Endometrial microvascular endothelial cells (primary cell): ENCODE measurements around the gene KNDC1. TPM values are rescaled to one million over a fixed set of nuclear protein-coding genes. Genes with fewer than 3 reads are reported as not detected.
"Not testable (repeated sequence)": the region's sequence is repeated elsewhere in the genome, so short reads cannot be mapped to it uniquely, and the experiment has no call there.

Source experiments
- in situ Hi-C: cut with HindIII; loops from 2 replicates; pipeline ENCODE4 v1.10.0; 2017; ENCODE audit warnings: low sequenced_read_pairs, low pct_unique_long_range_greater_than_20kb; ENCODE audit errors: inconsistent ontology term
- total RNA-seq: library from RNA; depleted of rRNA; stranded (reverse); fragments of >200 nt; gene quantifications from one replicate; pipeline ENCODE4 v1.2.3, GENCODE V29; 2015; ENCODE audit errors: inconsistent ontology term

Gene KNDC1
- total RNA-seq, 1 donor from 2014 or later, result not detected

DNA sequence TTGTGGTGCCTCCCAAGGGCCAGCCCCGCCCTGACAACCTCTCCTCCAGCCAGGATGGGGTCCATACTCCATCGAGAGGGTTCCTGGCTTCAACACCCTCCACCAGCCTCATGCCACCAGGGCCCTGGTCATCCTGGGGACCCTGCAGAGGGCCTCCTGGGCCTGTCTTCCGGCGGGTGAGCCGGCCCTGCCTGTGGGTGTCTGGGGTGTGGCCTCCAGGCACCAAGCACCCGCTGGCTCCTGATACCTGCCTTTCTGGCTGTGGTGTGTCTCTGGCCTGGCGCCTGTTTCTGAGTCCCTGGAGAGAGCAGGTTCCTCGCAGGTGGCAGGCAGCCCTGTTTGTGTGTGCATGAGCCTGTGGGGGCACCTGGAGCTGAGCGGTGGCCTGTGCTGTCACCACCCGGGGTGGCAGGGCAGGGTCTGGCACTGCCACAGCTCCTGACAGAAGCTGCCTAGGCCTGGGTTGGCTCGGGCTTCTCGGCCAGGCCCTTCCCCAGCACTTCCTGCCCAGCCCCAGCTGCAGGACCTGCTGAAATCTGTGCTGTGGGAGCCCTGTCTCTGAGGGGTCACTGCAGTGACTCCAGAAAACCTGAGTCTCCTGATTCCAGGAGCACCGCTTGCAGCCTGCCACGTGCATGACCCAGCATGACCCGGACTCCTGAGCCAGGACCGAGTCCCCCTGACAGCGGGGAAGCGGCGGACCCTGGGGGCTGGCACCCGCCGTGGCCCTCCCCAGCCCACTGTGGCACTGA is 98.2 kb downstream of the KNDC1 start:
- in situ Hi-C loops, result no loop called here

DNA sequence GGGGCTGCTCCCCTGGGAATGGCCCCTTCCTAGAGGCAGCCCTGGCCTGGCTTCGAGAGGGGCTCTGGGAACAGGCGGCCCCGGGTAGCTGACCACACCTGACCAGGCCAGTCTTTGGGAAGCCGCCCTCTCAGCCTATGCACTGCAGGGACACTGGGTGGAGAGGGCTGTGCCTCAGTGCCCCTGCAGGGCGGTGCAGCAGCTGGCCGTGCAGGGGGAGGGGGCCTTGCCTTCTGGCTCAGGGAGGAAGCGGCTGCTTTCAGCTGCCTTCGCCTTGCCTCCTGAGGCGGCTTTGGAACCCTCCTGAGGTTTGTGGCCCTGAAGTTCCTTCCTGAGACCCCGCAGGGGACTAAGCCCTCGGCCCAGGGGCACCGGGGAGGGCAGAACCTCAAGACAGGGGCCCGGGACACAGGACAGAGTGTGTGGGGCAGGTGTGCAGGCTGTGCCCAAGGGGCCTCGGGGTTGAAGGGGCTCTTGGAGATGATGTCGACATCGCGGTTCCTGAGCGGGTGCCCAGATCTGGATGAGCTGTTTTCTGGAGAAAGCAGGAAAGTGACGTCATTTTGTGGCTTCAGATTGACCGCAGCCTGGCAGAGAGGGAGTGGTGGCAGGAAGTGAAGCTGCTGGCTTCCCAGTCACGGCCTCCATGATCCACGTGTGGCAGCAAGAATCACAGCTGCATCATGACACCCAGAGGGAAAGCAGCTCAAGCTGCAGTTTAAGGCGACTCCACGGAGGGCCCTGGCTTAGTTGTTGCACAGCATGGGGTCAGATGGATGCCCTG is 99.0 kb downstream of the KNDC1 start:
- in situ Hi-C loops, result no loop called here

DNA sequence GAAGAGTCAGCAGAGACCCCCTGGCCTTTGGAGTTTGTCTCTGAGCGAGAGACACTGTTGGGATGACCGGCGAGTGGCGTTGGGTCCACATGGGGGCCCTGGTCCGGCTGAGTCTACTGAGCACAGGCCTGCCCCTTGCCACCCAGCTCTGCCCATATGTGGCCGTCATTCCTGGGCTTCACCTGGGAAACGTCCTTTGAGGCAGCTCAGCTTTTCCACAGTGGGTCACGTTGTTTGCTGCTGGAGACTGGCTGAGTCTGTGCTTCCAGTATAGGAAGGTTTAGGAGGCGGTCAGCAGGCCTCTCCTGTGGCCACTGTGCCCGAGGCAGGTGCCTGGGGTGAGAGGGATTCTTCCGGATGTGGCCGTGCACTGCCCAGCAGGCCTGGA is 99.6 kb downstream of the KNDC1 start:
- in situ Hi-C loops, result no loop called here

DNA sequence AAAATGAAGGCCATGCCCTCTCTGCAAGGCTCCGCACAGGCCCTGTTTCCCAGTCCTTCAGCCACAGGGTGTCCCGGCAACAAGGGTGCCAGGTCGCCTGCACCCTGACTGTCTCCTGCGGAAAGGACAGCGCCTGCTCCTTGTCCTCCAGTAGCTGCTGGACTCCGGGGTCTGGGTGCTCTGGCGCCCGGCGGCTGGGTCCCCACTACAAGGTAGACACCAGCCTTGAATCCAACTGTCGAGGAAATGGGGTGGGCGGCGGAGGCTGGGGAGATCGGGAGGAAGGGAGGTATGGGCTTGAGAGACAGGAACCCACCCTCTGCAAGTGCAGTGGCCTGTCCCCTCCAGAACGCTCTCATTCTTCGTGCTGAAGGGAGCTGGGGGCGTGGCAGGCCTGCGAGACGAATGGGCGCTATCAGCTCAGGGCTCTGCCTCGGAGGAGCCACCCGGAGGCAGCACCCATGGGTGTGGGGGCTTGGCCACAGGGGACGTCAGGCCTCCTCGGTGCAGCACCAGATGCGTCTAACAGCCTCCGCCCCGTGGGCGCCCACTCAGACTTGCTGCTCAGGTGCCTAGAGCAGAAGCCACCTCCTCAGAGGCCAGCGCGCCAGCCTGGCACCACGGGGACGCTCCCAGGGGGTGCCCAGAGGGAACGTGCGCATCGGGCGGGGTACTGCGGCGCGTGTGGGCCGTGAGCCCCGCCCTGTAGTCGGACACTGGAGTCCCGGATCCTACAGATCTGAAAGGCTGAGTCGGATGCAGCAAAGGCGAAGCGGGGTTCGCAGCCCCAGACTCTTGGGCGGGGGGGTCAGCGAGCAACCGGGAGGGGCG is 101.1 kb downstream of the KNDC1 start:
- in situ Hi-C loops, result no loop called here

- in situ Hi-C loops, result no loop called here
These were observed 101.8 kb downstream of the KNDC1 start for GRCh38 chr10:133261726-133262325.

- in situ Hi-C loops, result no loop called here
These were observed 102.7 kb downstream of the KNDC1 start for GRCh38 chr10:133262696-133263095.

DNA sequence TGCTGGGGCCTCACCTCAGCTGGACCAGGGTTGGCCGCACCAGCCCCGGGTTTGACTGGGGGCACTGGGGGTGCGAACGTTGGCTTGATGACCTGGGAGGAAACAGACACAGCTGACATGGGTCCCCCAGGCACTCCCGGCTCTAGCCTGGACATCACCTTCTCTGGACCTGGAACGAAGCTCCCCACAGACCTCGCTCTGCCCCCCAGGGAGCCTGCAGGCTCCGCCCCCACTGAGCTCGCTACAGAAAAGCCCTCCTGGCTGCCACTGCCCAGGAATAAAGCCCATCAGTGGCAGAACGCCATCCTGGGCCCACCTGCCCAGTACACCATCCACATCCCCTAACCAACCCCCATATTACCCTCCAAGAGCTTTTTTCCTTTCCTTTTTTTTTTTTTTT is 103.7 kb downstream of the KNDC1 start:
- in situ Hi-C loops, result no loop called here

- in situ Hi-C loops, result no loop called here
These were observed 104.4 kb downstream of the KNDC1 start for GRCh38 chr10:133264461-133264860.

- in situ Hi-C loops, result not testable (repeated sequence)
These were observed 105.0 kb downstream of the KNDC1 start for GRCh38 chr10:133265052-133265451.

DNA sequence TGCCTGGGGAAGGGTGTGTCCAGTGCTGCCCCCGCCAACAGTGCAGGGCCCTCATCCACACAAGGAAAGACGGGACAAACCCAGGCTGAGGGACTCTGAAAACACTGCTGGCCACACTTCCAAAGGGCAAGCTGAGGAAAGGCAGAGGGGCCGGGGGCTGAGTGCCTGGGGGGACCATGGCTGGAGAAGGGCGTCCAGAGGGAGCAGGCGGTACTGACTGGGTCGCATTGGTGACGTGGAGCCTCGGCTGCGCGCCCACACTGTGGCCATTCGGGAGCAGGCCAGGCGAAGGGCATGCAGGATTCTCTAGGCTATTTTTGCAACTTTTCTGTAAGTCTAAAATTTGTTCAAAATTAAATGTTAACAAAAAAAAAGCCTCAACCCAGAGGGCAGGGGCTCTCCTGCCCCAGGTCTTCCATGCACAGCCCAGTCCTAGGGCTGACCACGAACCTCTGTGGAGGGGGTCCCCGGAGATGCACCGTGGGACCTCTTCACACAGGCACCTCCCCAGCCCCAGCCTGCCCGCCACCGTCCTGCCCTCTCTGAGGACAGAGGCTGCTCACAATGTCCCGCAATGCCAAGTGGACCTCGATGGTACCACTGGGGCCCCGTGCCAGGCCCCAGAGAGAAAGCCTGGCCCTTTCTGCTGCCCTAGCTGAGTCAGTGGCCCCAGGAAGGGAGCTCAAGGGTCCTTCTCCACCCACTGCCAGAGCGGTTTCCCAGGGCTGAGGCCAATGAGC is 106.2 kb downstream of the KNDC1 start:
- in situ Hi-C loops, result no loop called here

DNA sequence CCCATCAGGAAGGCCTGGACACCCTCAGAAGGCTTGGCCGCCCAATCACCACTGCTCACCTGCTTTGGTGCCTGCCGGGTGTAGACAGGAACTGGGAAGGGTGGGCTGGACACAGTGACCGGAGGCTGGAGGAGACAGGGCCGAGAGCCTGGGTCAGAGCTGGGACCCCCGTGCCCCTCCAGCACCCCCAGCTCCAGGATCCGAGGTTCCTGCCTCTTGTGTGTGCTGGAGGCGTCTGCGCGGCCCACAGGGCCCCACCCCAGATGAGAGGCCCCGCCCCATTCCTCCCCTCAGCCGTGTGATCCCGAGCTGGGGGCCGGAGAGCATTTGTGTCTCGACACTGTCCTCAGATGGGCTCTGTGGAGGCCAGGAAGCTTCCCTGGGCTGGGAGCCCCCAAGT is 107.3 kb downstream of the KNDC1 start:
- in situ Hi-C loops, result no loop called here

- in situ Hi-C loops, result no loop called here
These were observed 107.8 kb downstream of the KNDC1 start for GRCh38 chr10:133267829-133268228.

DNA sequence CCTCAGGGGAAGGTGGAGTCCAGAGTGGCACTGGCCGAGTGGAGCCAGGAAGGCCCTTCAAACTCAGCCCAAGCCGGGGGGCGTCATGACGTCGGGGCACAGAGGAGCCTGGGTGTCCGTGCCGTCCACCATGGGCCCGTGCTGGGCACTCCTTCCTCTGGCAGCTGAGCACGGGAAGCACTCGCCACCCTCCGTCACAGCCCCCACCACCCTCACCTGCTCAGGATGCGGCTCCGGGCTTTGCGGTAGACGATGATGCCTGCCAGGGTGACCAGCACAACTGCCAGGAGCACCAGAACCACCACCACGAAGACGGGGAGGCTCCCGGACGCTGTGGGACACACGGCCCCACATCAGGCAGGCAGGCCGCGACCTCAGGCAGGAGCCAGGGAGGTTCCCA is 108.5 kb downstream of the KNDC1 start:
- in situ Hi-C loops, result no loop called here

GRCh38 chr10:133269367-133269766 is 109.3 kb downstream of the KNDC1 start:
- in situ Hi-C loops, result no loop called here

GRCh38 chr10:133270204-133270603 is 110.2 kb downstream of the KNDC1 start:
- in situ Hi-C loops, result no loop called here

DNA sequence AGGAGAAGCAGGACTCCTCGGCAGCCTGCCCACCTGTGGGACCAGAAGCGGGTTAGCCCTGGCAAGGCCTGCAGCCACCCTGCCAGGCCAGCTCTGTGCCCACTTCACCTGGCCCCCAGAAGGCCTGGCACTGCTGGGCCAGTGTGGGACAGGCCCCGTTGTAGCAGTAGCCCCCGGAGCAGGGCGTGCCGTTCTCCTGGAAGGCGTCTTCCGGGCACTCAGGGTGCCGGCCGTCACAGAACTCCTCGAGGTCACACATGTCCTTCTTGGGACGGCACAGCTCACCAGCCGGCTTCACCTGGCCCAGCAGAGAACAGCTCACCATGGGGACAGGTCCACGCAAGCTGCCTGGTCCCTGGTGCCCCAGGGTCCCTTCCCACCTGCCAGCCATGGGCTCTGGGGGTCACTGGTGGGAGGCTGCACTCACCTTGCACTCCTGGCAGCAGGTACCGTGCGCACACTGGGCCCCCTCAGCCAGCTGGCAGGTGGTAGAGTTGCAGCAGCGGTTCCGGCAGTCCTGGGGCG is 110.8 kb downstream of the KNDC1 start:
- in situ Hi-C loops, result no loop called here

- in situ Hi-C loops, result no loop called here
These were observed 111.7 kb downstream of the KNDC1 start for GRCh38 chr10:133271521-133272300.
